GM21360 (cell line): ENCODE data around the gene ATL2.

Experiments used
- ATAC-seq: cut with Tn5 transposase; IDR thresholded peaks from one replicate; pipeline ENCODE4 v1.9.1; 2021; ENCODE audit warnings: mild to moderate bottlenecking, moderate library complexity; ENCODE audit not compliant: unreplicated experiment

Gene ATL2

DNA sequence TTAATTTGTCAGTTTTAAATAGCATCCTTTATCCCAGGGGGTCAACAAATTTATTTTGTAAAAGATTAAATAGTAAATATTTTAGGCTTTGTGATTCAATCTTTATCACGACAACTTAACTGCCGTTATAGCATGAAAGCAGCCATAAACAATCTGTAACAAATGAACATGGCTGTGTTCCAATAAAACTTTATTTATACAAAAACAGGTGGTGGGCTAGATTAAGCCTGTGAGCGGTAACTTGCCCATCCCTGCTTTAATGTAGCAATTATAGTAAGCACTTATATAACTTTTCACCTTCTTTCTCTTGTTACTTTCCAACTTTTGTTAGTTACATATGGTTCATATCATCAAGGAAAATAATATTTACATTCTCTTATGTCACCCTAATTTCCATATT, 121.9 kb downstream of the ATL2 start:
- ATAC-seq, result no peak

DNA sequence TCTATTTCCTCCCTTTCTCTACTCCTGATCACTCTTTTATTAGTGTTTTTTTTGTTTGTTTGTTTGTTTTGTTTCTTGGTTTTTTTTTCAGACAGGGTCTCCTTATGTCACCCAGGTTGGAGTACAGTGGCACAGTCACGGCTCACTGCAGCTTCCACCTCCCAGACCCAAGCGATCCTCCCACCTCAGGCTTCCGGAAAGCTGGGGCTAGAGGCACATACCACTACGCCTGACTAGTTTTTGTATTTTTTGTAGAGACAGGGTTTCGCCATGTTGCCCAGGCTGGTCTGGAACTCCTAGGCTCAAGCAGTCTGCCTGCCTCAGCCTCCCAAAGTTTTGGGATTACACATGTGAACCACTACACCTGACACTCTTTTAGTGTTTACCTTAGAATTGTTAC, 122.3 kb downstream of the ATL2 start:
- ATAC-seq, result no peak

DNA sequence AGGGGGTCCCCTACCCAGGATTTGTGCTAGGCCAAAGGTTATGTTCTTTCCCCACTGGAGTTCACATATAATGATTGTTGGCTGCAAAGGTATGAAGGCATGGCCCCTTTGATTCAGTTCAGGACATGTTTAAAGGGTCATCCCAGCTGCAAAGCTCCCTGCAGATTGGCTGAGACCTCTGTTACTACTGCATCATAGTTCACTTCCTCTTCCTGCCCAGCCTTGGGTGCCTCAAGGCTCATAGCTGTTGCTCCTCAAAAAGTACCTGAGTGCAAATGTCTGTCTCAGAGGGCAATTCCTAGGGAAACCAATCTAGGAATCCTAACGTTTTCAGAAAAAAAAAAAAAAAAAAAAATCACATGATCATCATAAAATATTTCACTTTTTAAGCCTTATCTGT, 125.1 kb downstream of the ATL2 start:
- no peak for ATAC-seq

DNA sequence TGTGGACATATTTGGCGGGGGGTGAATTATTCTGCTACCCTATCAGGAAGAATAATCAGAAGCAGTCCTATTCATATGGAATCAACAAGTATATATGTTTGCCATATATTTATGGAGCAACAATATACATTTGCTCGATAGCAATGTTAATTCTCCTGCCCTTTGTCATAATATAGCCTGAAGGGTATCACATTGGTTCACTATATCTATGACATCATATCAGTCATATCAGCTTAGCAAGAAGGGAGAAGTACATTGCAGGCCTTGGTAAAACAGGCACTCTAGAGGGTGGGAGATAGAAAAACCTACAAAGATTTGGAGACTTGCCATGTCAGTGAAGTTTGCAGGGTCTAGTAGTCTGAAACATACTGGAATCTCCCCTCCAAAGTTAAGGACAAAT, 128.4 kb downstream of the ATL2 start:
- ATAC-seq, result no peak

DNA sequence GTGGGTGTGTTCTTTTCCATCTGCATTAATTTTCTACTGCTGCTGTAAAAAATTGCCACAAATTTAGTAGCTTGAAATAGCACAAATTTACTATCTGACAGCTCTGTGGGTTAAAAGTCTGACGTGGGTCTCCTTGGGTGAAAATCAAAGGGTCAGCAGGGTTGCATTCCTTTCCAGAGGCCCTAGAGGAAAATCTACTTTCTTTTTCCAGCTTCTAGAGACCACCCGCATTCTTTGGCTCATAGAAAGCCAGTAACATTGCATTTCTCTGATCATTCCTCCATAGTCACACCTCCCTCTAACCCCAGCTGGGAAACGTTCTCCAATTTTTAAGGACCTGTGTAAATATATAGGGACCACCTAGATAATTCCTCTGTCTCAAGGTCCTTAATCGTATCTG, 128.8 kb downstream of the ATL2 start:
- ATAC-seq, result no peak

DNA sequence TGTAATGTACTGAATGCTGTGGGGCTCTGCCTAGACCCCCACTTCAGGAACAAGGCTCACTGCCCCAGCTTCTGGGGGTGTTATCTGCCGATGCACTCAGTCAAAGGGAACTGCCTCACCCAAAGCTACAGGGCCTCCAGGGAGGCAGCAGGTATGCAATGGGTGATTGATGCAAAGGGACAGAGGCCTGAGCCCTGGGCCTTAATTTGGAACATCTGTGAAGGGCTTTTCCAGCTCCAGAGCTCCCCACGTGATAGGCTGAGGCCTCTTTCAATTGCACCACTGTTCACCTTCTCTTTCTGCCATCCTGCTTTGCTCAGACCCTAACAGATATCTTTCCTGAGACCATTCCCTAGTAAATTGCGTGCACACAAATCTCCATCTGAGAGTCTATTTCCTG, 131.0 kb downstream of the ATL2 start:
- ATAC-seq, result no peak

DNA sequence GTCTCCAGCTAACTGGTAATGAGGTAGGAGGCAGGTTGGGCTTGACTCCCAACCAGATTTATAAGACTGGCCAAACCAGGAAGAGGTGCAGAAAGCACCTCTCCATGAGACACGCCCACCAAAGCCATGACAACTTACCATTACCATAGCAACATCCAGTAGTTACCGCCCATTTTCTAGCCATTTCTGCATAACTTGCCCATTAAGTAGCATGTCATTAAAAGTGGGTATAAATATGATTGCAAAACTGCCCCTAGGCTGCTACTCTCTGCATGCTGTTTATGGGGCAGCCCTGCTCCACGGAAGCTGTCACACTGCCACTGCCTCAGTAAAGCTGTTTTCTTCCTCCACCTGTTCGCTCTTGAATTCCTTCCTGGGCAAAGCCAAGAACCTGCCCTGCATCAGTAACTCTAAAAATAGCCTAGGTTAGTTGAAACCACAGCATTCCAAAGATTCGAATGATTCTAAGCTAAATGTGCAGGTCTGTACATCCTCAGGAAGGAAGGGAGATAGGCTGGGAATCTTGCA, 131.9 kb downstream of the ATL2 start:
- no peak for ATAC-seq

DNA sequence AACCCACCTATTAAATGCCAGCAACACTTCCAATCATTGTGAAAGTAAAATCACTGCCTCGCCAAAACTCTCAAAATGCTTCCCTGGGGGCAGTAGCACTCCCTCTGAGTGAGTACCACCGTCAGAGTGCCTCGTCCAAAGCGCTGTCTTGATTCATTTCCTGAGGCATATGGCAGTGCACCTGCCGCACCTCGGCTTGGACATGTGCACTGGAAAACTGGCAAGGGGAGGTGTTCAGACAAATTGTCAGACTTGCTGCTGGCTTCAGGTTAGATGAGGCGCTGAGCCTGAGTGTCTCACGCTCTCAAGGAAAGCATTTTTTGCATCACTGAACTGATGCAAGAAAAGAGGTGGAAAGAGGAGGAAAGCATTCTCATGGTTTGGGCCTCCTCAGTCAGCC, 132.8 kb downstream of the ATL2 start:
- no peak for ATAC-seq
